Measurements from ENCODE around the gene EMILIN2. TPM values are rescaled to one million over a fixed set of nuclear protein-coding genes. Genes with fewer than 3 reads are reported as not detected.

EMILIN2 gene
- total and polyA plus RNA-seq, 2 donors (not counting 3 experiments of a cell fraction or from before 2014, with no cell fraction given), result 9.4 to 13.4 TPM

- no peak overlapping the region for H3K27ac ChIP-seq (ENCODE audit: insufficient read depth, low read depth, low read length)
- H3K4me3 ChIP-seq (replicated peaks in 1 of 3; ENCODE audit: insufficient read depth in 1 of 3, low read depth in 1 of 3, low read length in 3 of 3), result no peak overlapping the region
- H3K36me3 ChIP-seq (ENCODE audit: control insufficient read depth in 2 of 2, extremely low read depth in 1 of 2, insufficient read depth in 2 of 2, low read length in 2 of 2), result peaks cover under 1% of the 10 kb centered on the region in 2 experiments
- H3K9me1 ChIP-seq (replicated peaks; ENCODE audit: control insufficient read depth, extremely low read depth, insufficient read depth, low read length), result no peaks in the 10 kb centered on the region
- H3K27me3 ChIP-seq (ENCODE audit: control insufficient read depth in 2 of 2, insufficient read depth in 2 of 2, low read length in 2 of 2), result no peaks in the 10 kb centered on the region
- no peaks in the 10 kb centered on the region for H3K9me3 ChIP-seq (replicated peaks; ENCODE audit: control insufficient read depth, insufficient read depth, low read length)
- no TSS peak for BruUV-seq (replicated peaks)
- FAIRE-seq (no peak), DNase-seq (ENCODE audit: low read depth, low spot score) (no peak)
- dilution Hi-C loops (cut with MboI; ENCODE audit: extremely low pct_ligation_motif_present, low sequenced_read_pairs) (no loop called here), intact Hi-C loops (cut with micrococcal nuclease) (no loop called here)
- no peak for TF ChIP-seq MAX (IDR thresholded peaks at IDR 0.05; ENCODE audit: insufficient read depth, insufficient read length)
- no peak for TF ChIP-seq POLR2AphosphoS5 (IDR thresholded peaks at IDR 0.05; ENCODE audit: insufficient read depth, low read depth, low read length)
- TF ChIP-seq JUN (IDR thresholded peaks at IDR 0.05; ENCODE audit: borderline replicate concordance, insufficient read depth, insufficient read length, low read depth), result no peak
- TF ChIP-seq MYC (IDR thresholded peaks at IDR 0.05; ENCODE audit: low read depth, low read length), result no peak
- no peak for TF ChIP-seq FOS (IDR thresholded peaks at IDR 0.05; ENCODE audit: borderline replicate concordance, insufficient read depth, low read length)
- TF ChIP-seq EZH2 (IDR thresholded peaks at IDR 0.05; ENCODE audit: borderline replicate concordance, low read depth, low read length, severe bottlenecking), result no peak
- TF ChIP-seq CTCF (IDR thresholded peaks at IDR 0.05; ENCODE audit: extremely low read depth in 1 of 2, insufficient read depth in 1 of 2, low read depth in 1 of 2, low read length in 2 of 2), result no peak
- TF ChIP-seq POLR2A (IDR thresholded peaks at IDR 0.05; ENCODE audit: low read depth, low read length), result no peak
- TF ChIP-seq GATA2 (IDR thresholded peaks at IDR 0.05; ENCODE audit: insufficient read depth, insufficient read length, low read depth, low read length), result no peak
- POLR2A ChIA-PET, result no interaction called here
- CTCF ChIA-PET, result interaction anchor here (0.9 to 3.7 kb wide), 6 partner anchors 11 to 192 kb away, joined by 3 to 17 read pairs (median 6); no protein-coding TSS in a partner anchor
- no peaks in the 10 kb centered on the region for H4K20me1 ChIP-seq (replicated peaks; ENCODE audit: control insufficient read depth, extremely low read depth, insufficient read depth, low read length)
- no peak overlapping the region for H2AFZ ChIP-seq (ENCODE audit: low read depth, low read length)
- peaks cover 56% of the 10 kb centered on the region for H3K79me2 ChIP-seq (ENCODE audit: control insufficient read depth, insufficient read depth, low read length)
- no peaks in the 10 kb centered on the region for H3K4me1 ChIP-seq (ENCODE audit: control insufficient read depth, extremely low read depth, insufficient read depth, low read length)
- H3K9ac ChIP-seq (replicated peaks; ENCODE audit: extremely low read depth, insufficient read depth, low read length), result no peak overlapping the region
- H3K4me2 ChIP-seq (ENCODE audit: insufficient read depth, low read length), result no peak overlapping the region
These were observed 112.5 kb downstream of the EMILIN2 start for GRCh38 chr18:2959341-2959740.
